SKM-1 (cell line): ENCODE data around the gene HSPBAP1.

ENCODE experiments used
- DNase-seq: peaks from one replicate; lab custom pipeline; 2025; ENCODE audit not compliant: unreplicated experiment; lab: John Stamatoyannopoulos, UW

Gene HSPBAP1, protein sequence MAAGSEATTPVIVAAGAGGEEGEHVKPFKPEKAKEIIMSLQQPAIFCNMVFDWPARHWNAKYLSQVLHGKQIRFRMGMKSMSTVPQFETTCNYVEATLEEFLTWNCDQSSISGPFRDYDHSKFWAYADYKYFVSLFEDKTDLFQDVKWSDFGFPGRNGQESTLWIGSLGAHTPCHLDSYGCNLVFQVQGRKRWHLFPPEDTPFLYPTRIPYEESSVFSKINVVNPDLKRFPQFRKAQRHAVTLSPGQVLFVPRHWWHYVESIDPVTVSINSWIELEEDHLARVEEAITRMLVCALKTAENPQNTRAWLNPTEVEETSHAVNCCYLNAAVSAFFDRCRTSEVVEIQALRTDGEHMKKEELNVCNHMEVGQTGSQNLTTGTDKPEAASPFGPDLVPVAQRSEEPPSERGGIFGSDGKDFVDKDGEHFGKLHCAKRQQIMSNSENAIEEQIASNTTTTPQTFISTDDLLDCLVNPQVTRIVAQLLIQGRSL

GRCh38 chr3:122793568-122794416 is at the start of gene HSPBAP1:
TSS of gene HSPBAP1 (minus strand) at chr3:122793831. CDS start at chr3:122793680, 151 bp downstream.
- DNase-seq: no peak

DNA sequence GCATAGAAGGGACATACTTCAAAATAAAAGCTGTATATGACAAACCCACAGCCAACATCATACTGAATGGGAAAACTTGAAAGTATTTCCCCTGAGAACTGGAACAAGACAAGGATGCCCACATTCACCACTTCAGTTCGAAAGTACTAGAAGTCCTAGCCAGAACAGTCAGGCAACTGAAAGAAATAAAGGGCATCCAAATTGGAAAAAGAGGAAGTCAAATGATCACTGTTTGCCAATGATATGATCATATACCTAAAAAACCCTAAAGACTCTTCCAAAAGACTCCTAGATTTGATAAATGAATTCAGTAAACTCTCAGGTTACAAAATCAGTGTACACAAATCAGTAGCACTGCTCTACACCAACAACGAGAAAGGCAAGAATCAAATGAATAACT is 42.0 kb upstream of the HSPBAP1 start:
- DNase-seq: no peak

GRCh38 chr3:122828281-122828680 is 34.6 kb upstream of the HSPBAP1 start:
- DNase-seq: no peak

- DNase-seq: no peak
Measured at GRCh38 chr3:122826278-122826677, 32.6 kb upstream of the HSPBAP1 start.

- DNase-seq: no peak
Measured at GRCh38 chr3:122825460-122825859, 31.8 kb upstream of the HSPBAP1 start.

GRCh38 chr3:122824465-122825381 is 31.1 kb upstream of the HSPBAP1 start:
- no peak for DNase-seq

- DNase-seq: no peak
Measured at GRCh38 chr3:122816587-122816986, 23.0 kb upstream of the HSPBAP1 start.

- DNase-seq: no peak
Measured at GRCh38 chr3:122810734-122811133, 17.1 kb upstream of the HSPBAP1 start.

- DNase-seq: no peak
Measured at GRCh38 chr3:122803977-122804376, 10.3 kb upstream of the HSPBAP1 start.

- DNase-seq: no peak
Measured at GRCh38 chr3:122802323-122802722, 8.7 kb upstream of the HSPBAP1 start.

DNA sequence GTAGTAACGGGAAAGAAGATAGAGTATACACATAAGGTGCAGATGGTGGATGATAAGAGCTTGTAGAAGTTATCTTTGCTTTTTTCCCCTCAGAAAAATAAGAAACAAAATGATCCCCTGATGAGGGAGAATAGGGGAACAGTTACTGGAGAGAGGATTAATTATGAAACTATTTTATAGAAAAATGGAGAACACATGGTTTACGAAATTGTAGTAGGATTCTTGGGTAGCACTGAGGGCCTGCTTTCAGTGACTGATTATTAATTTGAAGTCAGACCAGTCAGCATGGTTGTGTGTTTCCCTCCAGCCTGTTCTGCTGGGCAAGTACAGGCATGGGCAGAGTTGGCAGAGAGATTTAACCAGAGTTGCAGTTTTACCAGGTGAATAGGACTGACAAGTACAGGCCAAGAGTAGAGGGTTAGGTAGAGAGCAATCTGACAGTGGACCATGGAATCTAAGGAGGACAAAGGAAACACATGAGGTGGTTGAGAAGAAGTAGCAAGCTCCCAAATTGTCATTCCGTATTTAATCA is 7.1 kb upstream of the HSPBAP1 start:
- DNase-seq: no peak

- no peak for DNase-seq
Measured at GRCh38 chr3:122800031-122800430, 6.4 kb upstream of the HSPBAP1 start.

DNA sequence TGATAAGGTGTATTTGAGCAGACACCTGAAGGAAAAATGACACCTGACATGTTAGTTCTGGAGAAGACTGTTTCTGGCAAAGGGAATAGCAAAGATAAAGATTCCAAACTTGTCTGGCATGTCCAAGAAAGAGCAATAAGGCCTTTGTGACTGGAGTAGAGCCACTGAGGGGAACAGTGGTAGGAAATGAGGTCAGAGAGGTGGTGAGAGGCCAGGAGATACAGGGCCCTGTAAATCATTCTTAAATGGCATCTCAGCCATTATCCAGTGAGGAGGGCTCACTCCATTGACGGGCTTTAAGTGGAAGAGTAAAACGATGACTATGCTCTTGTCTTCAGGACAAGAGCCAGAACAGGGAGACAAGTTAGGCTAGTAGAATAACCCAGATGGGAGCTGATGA is 5.7 kb upstream of the HSPBAP1 start:
- DNase-seq: no peak

DNA sequence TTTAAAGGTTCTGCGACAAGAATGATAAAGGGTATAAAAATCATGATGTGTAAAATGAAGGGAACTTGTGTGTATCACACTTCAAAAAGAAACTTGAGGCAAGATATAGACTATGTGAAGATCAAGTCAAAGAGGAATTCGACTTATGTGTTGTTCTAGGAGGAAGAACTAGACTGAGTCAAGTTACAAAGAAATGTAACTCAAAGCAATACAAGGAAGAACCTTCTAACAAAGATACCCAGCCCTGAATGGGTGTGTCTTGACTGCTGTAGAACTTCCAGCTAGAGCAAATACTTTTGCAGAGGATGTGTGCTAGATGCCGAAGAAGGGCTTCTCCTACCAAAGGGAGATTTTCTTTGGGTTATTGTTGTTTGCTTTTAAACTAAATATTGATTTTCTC is 3.7 kb upstream of the HSPBAP1 start:
- no peak for DNase-seq

GRCh38 chr3:122795674-122796195 is 2.1 kb upstream of the HSPBAP1 start:
- no peak for DNase-seq

- DNase-seq: no peak
Measured at GRCh38 chr3:122794779-122795673, 1.4 kb upstream of the HSPBAP1 start, which contains the start of gene SLC49A4. TSS of gene SLC49A4 (plus strand) at chr3:122795069. CDS start at chr3:122795193, 124 bp downstream.

DNA sequence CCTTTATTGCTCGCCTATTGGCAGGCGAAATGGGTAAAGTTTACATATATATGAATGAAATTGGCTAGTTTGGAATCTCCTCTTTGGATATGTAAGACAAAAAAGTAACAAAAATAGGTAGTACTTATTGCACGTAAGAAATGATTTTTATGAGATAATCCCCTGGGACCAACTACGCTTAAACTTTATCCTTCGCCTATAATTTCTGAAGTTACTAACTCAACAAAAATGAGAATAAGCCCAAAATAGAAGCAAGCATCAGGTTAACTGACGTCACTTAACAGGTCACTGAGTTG is 800 bp upstream of the HSPBAP1 start:
- DNase-seq: no peak

DNA sequence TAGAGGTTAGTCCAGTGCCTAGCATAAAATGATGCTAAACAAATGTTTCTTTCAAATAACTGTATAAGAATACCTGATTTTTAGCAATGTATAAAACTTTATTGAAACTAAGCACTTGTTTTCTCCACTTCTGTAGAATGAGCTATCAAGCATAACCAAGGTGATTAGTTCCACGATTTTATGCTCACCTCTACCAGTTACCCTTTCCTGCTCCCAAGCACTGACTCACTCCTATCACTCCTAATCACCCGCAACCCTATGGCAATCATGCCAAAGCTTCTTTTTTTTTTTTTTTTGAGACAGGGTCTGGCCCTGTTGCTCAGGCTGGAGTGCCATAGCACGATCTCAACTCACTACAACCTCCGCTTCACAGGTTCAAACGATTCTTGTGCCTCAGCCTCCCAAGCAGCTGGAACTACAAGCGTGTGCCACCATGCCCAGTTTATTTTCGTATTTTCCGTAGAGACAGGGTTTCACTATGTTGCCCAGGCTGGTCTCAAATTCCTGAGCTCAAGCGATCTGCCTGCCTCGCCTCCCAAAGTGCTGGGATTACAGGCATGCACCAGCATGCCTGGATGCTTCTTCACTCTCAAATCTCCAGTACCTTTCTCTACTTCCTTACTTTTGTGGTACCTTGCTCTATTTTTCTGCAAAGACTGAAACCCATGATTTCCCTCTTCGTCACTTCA is 3.9 kb downstream of the HSPBAP1 start:
- no peak for DNase-seq

- DNase-seq: no peak
Measured at GRCh38 chr3:122787872-122788271, 5.8 kb downstream of the HSPBAP1 start.
